HCT116 (cell line): Measurements from ENCODE around the gene ZNF358. TPM values are rescaled to one million over a fixed set of nuclear protein-coding genes. Genes with fewer than 3 reads are reported as not detected.
A peak's percentile ranks its signal among the peaks of the same experiment; 100 is the strongest.

Experiments
- ATAC-seq: fragments of 200-7000 bp; cut with Tn5 transposase; 2 replicates; pipeline ENCODE4 v1.9.1; 2020; ENCODE audit warnings: mild to moderate bottlenecking, moderate library complexity
- BruUV-seq: library from RNA; stranded (reverse); fragments of 400-500 nt; replicated peaks from 2 replicates; lab custom pipeline; 2021; lab: Mats Ljungman, UMichigan
- CTCF ChIA-PET: fragments of 300-600 bp; sonication (Branson Sonifier 250); formaldehyde crosslinking; loops from one replicate; lab custom pipeline; 2021; ENCODE audit warnings: antibody characterized with exemption; lab: Charles Lee
- POLR2A ChIA-PET: fragments of 300-600, 350-600 bp; sonication (Branson Sonifier 250); formaldehyde crosslinking; loops from one replicate; lab custom pipeline; 2021; ENCODE audit warnings: antibody characterized with exemption; lab: Charles Lee
- RAD21 ChIA-PET, 2 experiments: fragments of 300-600 bp; sonication (Branson Sonifier 250); formaldehyde crosslinking; loops; one replicate each; lab custom pipeline; 2023; ENCODE audit warnings: low total read pairs in 2 of 2; ENCODE audit not compliant: uncharacterized antibody in 2 of 2, unreplicated experiment in 2 of 2, low non-redundant PET in 1 of 2; lab: Charles Lee
- DNase-seq: peaks from one replicate; pipeline ENCODE4 v3.0.0-alpha.2; 2010; ENCODE audit warnings: low read depth, low spot score
- H2AFZ ChIP-seq: fragments of 200-600 bp; shearing (Covaris generic), sonication (generic); 2 replicates; pipeline ENCODE4 v1.6.1; 2017; ENCODE audit warnings: low read depth, mixed run types, mixed read lengths, antibody characterized with exemption, low read length; ENCODE audit not compliant: poor library complexity, severe bottlenecking
- H3K27ac ChIP-seq: 2 replicates; pipeline ENCODE4 v1.5.1; 2012; ENCODE audit warnings: low read depth, low read length
- H3K27me3 ChIP-seq: fragments of 200-600 bp; sonication (generic); 2 replicates; pipeline ENCODE4 v1.6.1; 2016; ENCODE audit warnings: mixed run types, low read length, mixed read lengths; ENCODE audit not compliant: insufficient read depth
- H3K36me3 ChIP-seq, 2 experiments: fragments of 200-500 bp in 1 of 2; fragments of 200-600 bp in 1 of 2; sonication (Bioruptor generic) in 1 of 2; sonication (generic) in 1 of 2; 2 replicates each; pipeline versions ENCODE4 v1.5.1 to v1.6.1; 2014 to 2016; ENCODE audit warnings: low read length in 2 of 2, inconsistent platforms in 1 of 2, mixed read lengths in 1 of 2, mixed run types in 1 of 2; ENCODE audit not compliant: insufficient read depth in 2 of 2, control insufficient read depth in 1 of 2
- H3K4me1 ChIP-seq, 2 experiments: fragments of 200-600 bp in 1 of 2; sonication (generic) in 1 of 2; 2 replicates each; pipeline versions ENCODE4 v1.5.1 to v1.6.1; 2012 to 2017; ENCODE audit warnings: low read length in 2 of 2, inconsistent platforms in 1 of 2, mild to moderate bottlenecking in 1 of 2, mixed read lengths in 1 of 2, mixed run types in 1 of 2, moderate library complexity in 1 of 2; ENCODE audit not compliant: insufficient read depth in 2 of 2, control insufficient read depth in 1 of 2
- H3K4me2 ChIP-seq: fragments of 200-600 bp; sonication (generic); 2 replicates; pipeline ENCODE4 v1.6.1; 2017; ENCODE audit warnings: mixed run types, low read length, mixed read lengths
- H3K4me3 ChIP-seq, 2 experiments: fragments of 200-600 bp in 1 of 2; sonication (generic) in 1 of 2; replicated peaks in 1 of 2; 2 replicates each; pipeline ENCODE4 v1.5.1; 2011 to 2016; ENCODE audit warnings: low read length in 2 of 2, control low read depth in 1 of 2, low read depth in 1 of 2, mild to moderate bottlenecking in 1 of 2, mixed read lengths in 1 of 2, mixed run types in 1 of 2
- H3K79me2 ChIP-seq: fragments of 200-600 bp; sonication (generic); 2 replicates; pipeline ENCODE4 v1.6.1; 2017; ENCODE audit warnings: mild to moderate bottlenecking, mixed run types, low read length, moderate library complexity, mixed read lengths; ENCODE audit not compliant: insufficient read depth
- H3K9ac ChIP-seq: fragments of 200-600 bp; sonication (generic); 2 replicates; pipeline ENCODE4 v1.6.1; 2016; ENCODE audit warnings: low read length, mixed read lengths
- H3K9me2 ChIP-seq: fragments of 200-600 bp; sonication (generic), shearing (Covaris generic); 2 replicates; pipeline ENCODE4 v1.6.1; 2017; ENCODE audit warnings: mixed run types, mild to moderate bottlenecking, moderate library complexity; ENCODE audit not compliant: insufficient read depth
- H3K9me3 ChIP-seq, 2 experiments: fragments of 200-500 bp in 1 of 2; fragments of 200-600 bp in 1 of 2; sonication (Bioruptor generic) in 1 of 2; sonication (generic) in 1 of 2; 2 replicates each; pipeline ENCODE4 v1.6.1; 2014 to 2017; ENCODE audit warnings: low read length in 2 of 2, mixed read lengths in 2 of 2, inconsistent platforms in 1 of 2, low read depth in 1 of 2, mild to moderate bottlenecking in 1 of 2, mixed run types in 1 of 2, moderate library complexity in 1 of 2; ENCODE audit not compliant: control insufficient read depth in 1 of 2, insufficient read depth in 1 of 2
- H4K20me1 ChIP-seq: fragments of 200-600 bp; sonication (generic), shearing (Covaris generic); 2 replicates; pipeline ENCODE4 v1.6.1; 2017; ENCODE audit warnings: mixed run types, mild to moderate bottlenecking, moderate library complexity; ENCODE audit not compliant: insufficient read depth
- POLR2A ChIP-seq: IDR thresholded peaks from 2 replicates; pipeline ENCODE4 v1.7.0; 2011; ENCODE audit warnings: borderline replicate concordance; ENCODE audit not compliant: insufficient read depth, insufficient read length; ENCODE audit errors: extremely low read depth
- POLR2AphosphoS5 ChIP-seq: IDR thresholded peaks from 2 replicates; pipeline ENCODE4 v1.6.1; 2011; ENCODE audit warnings: mild to moderate bottlenecking, low read depth, low read length, moderate library complexity
- SIN3A ChIP-seq: IDR thresholded peaks from 2 replicates; pipeline ENCODE4 v1.6.1; 2012; ENCODE audit warnings: low read depth
- TCF7L2 ChIP-seq: IDR thresholded peaks from 2 replicates; pipeline ENCODE4 v1.7.0; 2011; ENCODE audit warnings: borderline replicate concordance, inconsistent platforms; ENCODE audit not compliant: insufficient read depth, insufficient read length; ENCODE audit errors: extremely low read depth
- intact Hi-C: fragments of 100-400 bp; cut with micrococcal nuclease; formaldehyde crosslinking; loops from 2 replicates; pipeline ENCODE4 v1.10.0; 2022
- total RNA-seq: library from RNA; stranded (reverse); gene quantifications from one replicate; pipeline ENCODE4 v1.2.1, GENCODE V29; 2021; ENCODE audit not compliant: unreplicated experiment
- TF ChIP-seq, protein P1 (sequence below): IDR thresholded peaks from 2 replicates; pipeline ENCODE4 v1.6.1; 2012; ENCODE audit warnings: low read depth
- TF ChIP-seq, protein P2 (sequence below): IDR thresholded peaks from 2 replicates; pipeline ENCODE4 v1.6.1; 2012

ZNF358 gene
- total RNA-seq, 1 experiment from 2014 or later, result 20.7 TPM

DNA sequence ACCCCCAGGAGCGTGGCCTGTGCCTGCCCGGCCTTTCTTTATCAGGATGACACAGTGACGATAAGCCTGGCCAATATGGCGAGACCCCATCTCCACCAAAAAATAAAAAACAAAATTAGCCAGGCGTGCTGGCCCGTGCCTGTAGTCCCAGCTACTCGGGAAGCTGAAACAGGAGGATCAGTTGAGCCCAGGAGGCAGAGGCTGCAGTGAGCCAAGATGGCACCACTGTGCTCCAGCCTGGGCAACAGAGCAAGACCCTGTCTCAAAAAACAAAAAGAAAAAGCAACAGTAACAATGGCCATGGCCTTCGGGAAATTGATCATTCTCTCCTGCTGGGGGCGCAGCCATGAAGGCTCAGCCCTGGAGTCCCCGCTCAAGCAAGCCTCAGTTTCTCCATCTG, 38.1 kb upstream of the ZNF358 start:
- Histone ChIP-seq H3K36me3 (no peaks in the 10 kb centered on the region), H3K27me3 (no peaks in the 10 kb centered on the region), H3K9me3 (no peaks in the 10 kb centered on the region), H3K27ac (no peak overlapping the region), H3K4me3 (no peak overlapping the region), H3K79me2 (no peaks in the 10 kb centered on the region), H2AFZ (no peak overlapping the region), H3K4me1 (peaks cover 5 to 11% of the 10 kb centered on the region in 2 experiments; a peak in 2 of 4 replicates), H3K9ac (no peak overlapping the region), H3K9me2 (no peaks in the 10 kb centered on the region), H3K4me2 (no peak overlapping the region), H4K20me1 (no peaks in the 10 kb centered on the region)
- intact Hi-C loops, result no loop called here
- RAD21 ChIA-PET, result no interaction called here
- CTCF ChIA-PET, result no interaction called here
- no peak for ATAC-seq
- TF ChIP-seq SIN3A (no peak), POLR2AphosphoS5 (0 out of 2 replicates have a peak, but pooled peaks have one; percentile 8)
- POLR2A ChIA-PET, result no interaction called here
- BruUV-seq, result no TSS peak
- DNase-seq, result no peak

DNA sequence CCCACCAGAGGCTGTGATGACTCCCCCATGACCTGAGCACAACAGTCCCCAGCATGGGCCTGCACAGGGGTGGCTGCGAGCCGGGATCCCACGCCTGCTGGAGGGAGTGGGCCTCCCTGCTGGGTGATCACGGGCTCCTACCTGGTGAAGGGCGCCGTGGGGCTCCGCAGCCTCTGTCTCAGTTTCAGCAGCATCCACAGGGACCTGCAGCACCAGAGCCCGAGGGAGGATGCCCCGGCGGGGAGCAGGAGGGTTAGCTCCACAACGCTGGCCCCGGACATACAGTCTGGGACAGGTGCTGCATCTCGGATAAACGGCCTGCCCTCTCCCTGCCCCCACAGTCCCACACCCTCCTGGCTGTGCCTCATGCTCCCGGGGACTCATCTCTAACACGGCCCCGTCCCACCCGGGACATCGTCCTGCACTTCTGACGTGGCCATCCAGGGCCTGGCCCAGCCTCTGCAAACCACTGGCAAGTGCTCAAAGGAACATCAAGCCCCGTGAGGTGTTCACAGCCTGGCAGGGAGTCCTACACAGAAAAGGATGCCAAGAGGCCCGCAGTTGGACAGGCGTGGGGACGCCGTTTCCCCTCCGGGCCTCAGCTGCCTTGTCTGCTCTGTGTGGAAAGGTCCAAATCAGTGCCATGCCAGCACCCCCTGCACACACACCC, 37.6 kb upstream of the ZNF358 start:
- POLR2A ChIA-PET, result no interaction called here
- Histone ChIP-seq H2AFZ (no peak overlapping the region), H3K27me3 (no peaks in the 10 kb centered on the region), H3K4me1 (peaks cover 9 to 17% of the 10 kb centered on the region in 2 experiments), H3K4me2 (no peak overlapping the region), H3K9ac (no peak overlapping the region), H3K4me3 (no peak overlapping the region), H3K9me2 (no peaks in the 10 kb centered on the region), H3K36me3 (no peaks in the 10 kb centered on the region), H3K9me3 (no peaks in the 10 kb centered on the region), H3K27ac (no peak overlapping the region; the same call in 1 of the 2 replicates), H3K79me2 (no peaks in the 10 kb centered on the region), H4K20me1 (no peaks in the 10 kb centered on the region)
- TF ChIP-seq POLR2A (no peak), POLR2AphosphoS5 (0 out of 2 replicates have a peak, but pooled peaks have one; percentile 2), TCF7L2 (no peak)
- TF ChIP-seq, protein P1, sequence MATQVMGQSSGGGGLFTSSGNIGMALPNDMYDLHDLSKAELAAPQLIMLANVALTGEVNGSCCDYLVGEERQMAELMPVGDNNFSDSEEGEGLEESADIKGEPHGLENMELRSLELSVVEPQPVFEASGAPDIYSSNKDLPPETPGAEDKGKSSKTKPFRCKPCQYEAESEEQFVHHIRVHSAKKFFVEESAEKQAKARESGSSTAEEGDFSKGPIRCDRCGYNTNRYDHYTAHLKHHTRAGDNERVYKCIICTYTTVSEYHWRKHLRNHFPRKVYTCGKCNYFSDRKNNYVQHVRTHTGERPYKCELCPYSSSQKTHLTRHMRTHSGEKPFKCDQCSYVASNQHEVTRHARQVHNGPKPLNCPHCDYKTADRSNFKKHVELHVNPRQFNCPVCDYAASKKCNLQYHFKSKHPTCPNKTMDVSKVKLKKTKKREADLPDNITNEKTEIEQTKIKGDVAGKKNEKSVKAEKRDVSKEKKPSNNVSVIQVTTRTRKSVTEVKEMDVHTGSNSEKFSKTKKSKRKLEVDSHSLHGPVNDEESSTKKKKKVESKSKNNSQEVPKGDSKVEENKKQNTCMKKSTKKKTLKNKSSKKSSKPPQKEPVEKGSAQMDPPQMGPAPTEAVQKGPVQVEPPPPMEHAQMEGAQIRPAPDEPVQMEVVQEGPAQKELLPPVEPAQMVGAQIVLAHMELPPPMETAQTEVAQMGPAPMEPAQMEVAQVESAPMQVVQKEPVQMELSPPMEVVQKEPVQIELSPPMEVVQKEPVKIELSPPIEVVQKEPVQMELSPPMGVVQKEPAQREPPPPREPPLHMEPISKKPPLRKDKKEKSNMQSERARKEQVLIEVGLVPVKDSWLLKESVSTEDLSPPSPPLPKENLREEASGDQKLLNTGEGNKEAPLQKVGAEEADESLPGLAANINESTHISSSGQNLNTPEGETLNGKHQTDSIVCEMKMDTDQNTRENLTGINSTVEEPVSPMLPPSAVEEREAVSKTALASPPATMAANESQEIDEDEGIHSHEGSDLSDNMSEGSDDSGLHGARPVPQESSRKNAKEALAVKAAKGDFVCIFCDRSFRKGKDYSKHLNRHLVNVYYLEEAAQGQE, result no peak
- TF ChIP-seq, protein P2, sequence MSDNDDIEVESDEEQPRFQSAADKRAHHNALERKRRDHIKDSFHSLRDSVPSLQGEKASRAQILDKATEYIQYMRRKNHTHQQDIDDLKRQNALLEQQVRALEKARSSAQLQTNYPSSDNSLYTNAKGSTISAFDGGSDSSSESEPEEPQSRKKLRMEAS, result no peak
- DNase-seq (no peak), ATAC-seq (no peak)
- intact Hi-C loops, result no loop called here
- BruUV-seq, result no TSS peak
- RAD21 ChIA-PET, result no interaction called here
- CTCF ChIA-PET, result no interaction called here
